Esophagus muscularis mucosa (tissue), 4 donors: ENCODE measurements around the gene IL31. TPM values are rescaled to one million over a fixed set of nuclear protein-coding genes. Genes with fewer than 3 reads are reported as not detected.

ENCODE experiments used
- DNase-seq: peaks from one replicate; pipeline ENCODE4 v3.0.0-alpha.2; 2017; ENCODE audit errors: extremely low spot score
- H3K27ac ChIP-seq, 4 donors: fragments of 200-600 bp; sonication (generic); replicated peaks in 1 of 4; 1 replicate in 3 of 4; 2 replicates in 1 of 4; pipeline ENCODE4 v1.5.1; 2016 to 2019; ENCODE audit warnings: mild to moderate bottlenecking in 1 of 4
- H3K27me3 ChIP-seq, 4 donors: fragments of 200-600 bp; sonication (generic); one replicate each; pipeline versions ENCODE4 v1.5.1 to v1.6.0; 2016 to 2019
- H3K36me3 ChIP-seq, 4 donors: fragments of 200-600 bp; sonication (generic); one replicate each; pipeline ENCODE4 v1.5.1; 2016 to 2019
- H3K4me1 ChIP-seq, 4 donors: fragments of 200-600 bp; sonication (generic); one replicate each; pipeline ENCODE4 v1.5.1; 2016 to 2019
- H3K4me3 ChIP-seq, 4 donors: fragments of 200-600 bp; sonication (generic); 1 replicate in 2 of 4; 2 replicates in 2 of 4; pipeline ENCODE4 v1.5.1; 2016 to 2019; ENCODE audit warnings: mild to moderate bottlenecking in 4 of 4, moderate library complexity in 1 of 4
- H3K9me3 ChIP-seq, 4 donors: fragments of 200-600 bp; sonication (generic); 1 replicate in 3 of 4; 2 replicates in 1 of 4; pipeline ENCODE4 v1.5.1; 2016 to 2019
- CTCF ChIP-seq, 3 experiments: fragments of 200-600 bp in 2 of 3; fragments of 450-650 bp in 1 of 3; sonication (generic) in 2 of 3; IDR thresholded peaks; one replicate each; pipeline ENCODE4 v1.5.1; 2017 to 2019; ENCODE audit warnings: antibody characterized with exemption in 3 of 3, mild to moderate bottlenecking in 2 of 3, moderate library complexity in 1 of 3
- EP300 ChIP-seq: sonication (generic); formaldehyde crosslinking; IDR thresholded peaks from one replicate; pipeline ENCODE4 v1.6.1; 2017; ENCODE audit warnings: antibody characterized with exemption
- POLR2A ChIP-seq: fragments of 450-650 bp; IDR thresholded peaks from one replicate; pipeline ENCODE4 v1.6.1; 2017; ENCODE audit warnings: antibody characterized with exemption, moderate library complexity, mild to moderate bottlenecking, low read depth
- POLR2AphosphoS5 ChIP-seq, 2 donors: sonication (generic); formaldehyde crosslinking; IDR thresholded peaks; one replicate each; pipeline ENCODE4 v1.6.1; 2017; ENCODE audit warnings: antibody characterized with exemption in 2 of 2
- WGBS: methylation state at CpG from one replicate; pipeline ENCODE4 v1.1.5; 2018; 5-methylcytosine and 5-hydroxymethylcytosine counted together
- intact Hi-C: fragments of 100-400 bp; cut with DNase I; formaldehyde crosslinking; loops from one replicate; pipeline ENCODE4 v1.15.1; 2023
- total RNA-seq, 4 donors: library from RNA; depleted of rRNA; stranded (reverse); fragments of >200 nt; gene quantifications; one replicate each; pipeline versions ENCODE4 v1.1.0 to v1.2.1, GENCODE V29; 2016

IL31 gene
- total RNA-seq, 4 donors from 2014 or later: not detected

DNA sequence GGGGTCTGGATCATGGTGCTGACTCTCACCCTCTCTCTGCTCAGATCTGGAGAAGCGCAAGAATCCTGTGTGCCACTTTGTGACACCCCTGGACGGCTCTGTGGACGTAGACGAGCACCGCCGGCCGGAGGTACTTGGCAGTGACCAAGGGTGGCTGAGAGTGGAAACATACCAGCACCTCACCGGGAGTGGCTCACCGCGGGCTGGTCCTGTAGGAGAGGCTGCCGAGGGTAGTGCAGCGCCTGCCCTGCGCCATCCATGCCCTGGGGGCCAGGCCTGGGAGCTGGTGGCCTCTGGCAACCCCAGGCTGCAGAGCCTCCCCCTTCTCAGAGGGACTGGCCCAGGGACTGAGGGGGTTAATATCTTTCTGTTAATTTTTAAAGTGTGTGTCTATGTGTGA is 46.2 kb downstream of the IL31 start:
- H3K27me3 ChIP-seq: no peaks in the 10 kb centered on the region
- H3K4me3 ChIP-seq: no peak overlapping the region
- no peaks in the 10 kb centered on the region for H3K9me3 ChIP-seq
- 94% methylated on average over 9 of the region's 13 CpGs for WGBS
- peaks cover 16 to 49% (median 41%) of the 10 kb centered on the region in 4 donors for H3K4me1 ChIP-seq
- no peak for DNase-seq
- peaks cover 38 to 59% (median 56%) of the 10 kb centered on the region in 4 donors for H3K36me3 ChIP-seq
- intact Hi-C loops: no loop called here
- no peak for TF ChIP-seq POLR2AphosphoS5 (IDR thresholded peaks at IDR 0.05)
- TF ChIP-seq POLR2A: no peak
- no peak for TF ChIP-seq CTCF (IDR thresholded peaks at IDR 0.05)
- TF ChIP-seq EP300: no peak
- H3K27ac ChIP-seq: no peak overlapping the region

DNA sequence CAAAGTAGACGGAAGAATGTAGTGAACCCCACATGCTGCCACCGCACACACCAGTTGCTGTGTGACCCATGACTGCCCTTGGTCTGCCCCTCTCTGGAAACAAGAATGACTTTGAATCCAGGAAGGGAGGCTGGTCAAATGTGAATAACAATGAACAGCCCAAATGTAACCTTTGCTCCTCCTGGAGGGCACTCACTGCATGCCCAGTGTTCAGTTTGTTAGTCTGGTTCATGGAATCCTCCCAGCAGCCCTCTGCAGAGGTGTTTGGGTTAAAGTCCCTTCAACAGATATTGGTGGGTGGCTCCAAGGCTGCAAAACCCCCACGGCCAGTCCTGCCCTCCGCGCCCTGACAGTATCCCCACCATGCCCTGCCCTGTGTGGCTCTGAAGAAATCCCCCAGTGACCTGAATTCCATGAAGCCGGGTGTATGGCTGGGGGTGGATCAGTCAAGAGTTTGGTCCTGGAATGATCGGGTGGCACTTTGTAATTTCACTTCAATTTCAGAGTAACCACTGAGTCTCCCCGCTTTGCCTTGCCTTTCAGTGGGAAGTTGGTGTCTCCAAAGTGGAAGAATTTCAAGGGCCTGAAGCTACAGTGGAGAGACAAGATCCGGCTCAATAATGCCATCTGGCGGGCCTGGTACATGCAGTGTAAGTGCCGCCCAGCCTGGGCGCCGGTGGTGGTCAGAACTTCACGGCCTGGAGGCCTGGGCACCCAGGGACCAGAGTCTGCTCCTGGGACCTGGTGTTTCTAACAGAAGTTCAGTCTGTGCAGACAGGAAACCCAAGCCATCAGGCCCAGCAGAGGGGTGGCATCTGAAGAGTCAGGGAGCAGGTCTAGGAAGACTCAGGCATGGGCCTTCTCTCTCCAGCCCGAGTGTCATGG is 47.1 kb downstream of the IL31 start:
- no peaks in the 10 kb centered on the region for H3K9me3 ChIP-seq
- H3K27me3 ChIP-seq: no peaks in the 10 kb centered on the region
- TF ChIP-seq POLR2A (no peak), CTCF (IDR thresholded peaks at IDR 0.05) (peak; percentile 15 to 33 (median 21)), POLR2AphosphoS5 (IDR thresholded peaks at IDR 0.05) (no peak), EP300 (no peak)
- DNase-seq: no peak
- intact Hi-C loops: no loop called here
- no peak overlapping the region for H3K27ac ChIP-seq
- 73% methylated on average over 11 of the region's 15 CpGs for WGBS
- peaks cover 31 to 50% (median 47%) of the 10 kb centered on the region in 4 donors for H3K36me3 ChIP-seq
- no peak overlapping the region for H3K4me3 ChIP-seq
- H3K4me1 ChIP-seq: peaks cover 23 to 58% (median 50%) of the 10 kb centered on the region in 4 donors

- Histone ChIP-seq H3K27ac (no peak overlapping the region), H3K27me3 (no peaks in the 10 kb centered on the region), H3K4me3 (no peak overlapping the region), H3K9me3 (no peaks in the 10 kb centered on the region), H3K4me1 (peaks cover 29 to 65% (median 57%) of the 10 kb centered on the region in 4 donors), H3K36me3 (peaks cover 31 to 44% (median 41%) of the 10 kb centered on the region in 4 donors)
- 77% methylated on average over 6 of the region's 7 CpGs for WGBS
- intact Hi-C loops: no loop called here
- TF ChIP-seq CTCF (IDR thresholded peaks at IDR 0.05) (no peak), EP300 (no peak), POLR2AphosphoS5 (IDR thresholded peaks at IDR 0.05) (no peak), POLR2A (no peak)
- no peak for DNase-seq
Observed at GRCh38 chr12:122126342-122126635, 47.7 kb downstream of the IL31 start.

DNA sequence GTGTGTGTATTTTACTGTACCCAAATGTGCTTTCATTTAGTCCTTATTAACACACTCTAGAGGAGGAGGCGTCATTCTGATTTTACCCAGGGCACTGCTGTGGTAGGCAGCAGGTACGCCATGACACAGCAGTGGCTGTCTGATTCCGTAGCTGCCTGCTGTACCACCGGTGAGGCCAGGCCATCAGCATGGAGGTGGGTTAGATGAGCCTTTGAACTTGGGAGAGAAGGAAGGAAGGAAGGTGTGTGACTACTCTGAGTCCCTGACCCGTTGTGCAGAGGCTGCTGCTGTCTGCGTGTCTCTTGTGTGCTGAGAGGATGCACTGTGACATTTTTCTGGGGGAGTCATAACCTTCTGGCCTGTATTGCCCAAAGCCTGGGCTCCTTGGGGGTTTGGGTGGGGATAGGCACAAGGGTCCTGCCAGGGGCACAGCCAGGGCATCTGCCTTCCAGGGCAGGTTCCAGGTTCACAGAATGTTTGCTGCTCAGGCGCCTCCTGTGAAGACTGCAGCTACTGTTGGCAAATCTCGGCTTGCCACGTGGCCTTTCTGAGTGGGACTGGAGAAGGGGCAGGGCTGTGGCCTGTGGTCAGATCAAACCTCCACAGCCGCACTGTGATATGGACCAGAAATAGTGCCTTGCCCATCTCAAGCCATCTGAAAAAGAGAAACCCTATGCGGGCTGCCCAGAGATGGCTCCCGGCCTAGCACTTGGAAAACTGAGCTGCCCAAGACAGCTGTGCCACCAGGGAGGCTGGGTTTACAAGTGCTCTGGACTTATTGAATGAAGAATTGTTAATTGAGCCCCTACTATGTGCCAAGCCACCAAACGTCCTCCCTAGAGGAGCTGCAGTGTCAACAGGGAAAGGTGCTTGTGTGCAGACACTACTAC is 48.3 kb downstream of the IL31 start:
- H3K9me3 ChIP-seq: no peaks in the 10 kb centered on the region
- intact Hi-C loops: no loop called here
- TF ChIP-seq POLR2A (no peak), CTCF (IDR thresholded peaks at IDR 0.05) (no peak), EP300 (no peak), POLR2AphosphoS5 (IDR thresholded peaks at IDR 0.05) (no peak)

More for the DNA sequence above, 48.3 kb downstream of the IL31 start:
- DNase-seq: no peak
- Histone ChIP-seq H3K4me1 (peaks cover 30 to 68% (median 62%) of the 10 kb centered on the region in 4 donors), H3K4me3 (no peak overlapping the region), H3K27ac (no peak overlapping the region), H3K27me3 (no peaks in the 10 kb centered on the region), H3K36me3 (peaks cover 27 to 38% (median 35%) of the 10 kb centered on the region in 4 donors)
- 74% methylated on average over 10 of the region's 13 CpGs for WGBS
